ENCODE results near the gene MLXIP. TPM values are rescaled to one million over a fixed set of nuclear protein-coding genes. Genes with fewer than 3 reads are reported as not detected.

The MLXIP gene
- polyA plus RNA-seq, 2 donors = 8.2 to 18.0 TPM

- Histone ChIP-seq H3K36me3 (ENCODE audit: control insufficient read depth in 2 of 2, insufficient read depth in 2 of 2, low read length in 1 of 2) (no peaks in the 10 kb centered on the region), H3K27ac (ENCODE audit: low read depth in 2 of 2, low read length in 1 of 2) (no peak overlapping the region), H3K9me3 (ENCODE audit: control insufficient read depth in 2 of 2, insufficient read depth in 1 of 2, low read depth in 1 of 2, low read length in 1 of 2) (peaks cover 2 to 3% of the 10 kb centered on the region in 2 donors), H3K4me3 (ENCODE audit: low read depth in 1 of 2, low read length in 2 of 2) (no peak overlapping the region), H3K27me3 (ENCODE audit: control insufficient read depth in 1 of 2, insufficient read depth in 2 of 2, low read length in 2 of 2) (no peaks in the 10 kb centered on the region), H3K4me1 (ENCODE audit: control insufficient read depth in 2 of 2, insufficient read depth in 2 of 2, low read length in 1 of 2) (no peaks in the 10 kb centered on the region)
- 89 to 95% methylated on average over 4 of the region's 4 CpGs for WGBS, 2 donors
These were observed 116.8 kb downstream of the MLXIP start for GRCh38 chr12:122195405-122195804.

Other genes starting within 250 kb of the MLXIP start
- gene HPD, start 219.9 kb upstream of the MLXIP start, polyA plus RNA-seq = under 1 TPM; 0.29 to 0.31 TPM
- 10 to 100 TPM; 18.3 to 88.2 TPM for gene PSMD9, start 190.0 kb upstream of the MLXIP start, polyA plus RNA-seq
- gene CFAP251, start 160.2 kb upstream of the MLXIP start, polyA plus RNA-seq = under 1 TPM; 0.33 to 0.42 TPM
- gene BCL7A, start 56.9 kb upstream of the MLXIP start, polyA plus RNA-seq = 1 to 10 TPM; 1.0 to 2.1 TPM
- not detected for gene IL31, start 95.5 kb downstream of the MLXIP start, polyA plus RNA-seq
- under 1 TPM in 1 of 2 donors, not detected in 1; 0.21 TPM for gene LRRC43, start 104.4 kb downstream of the MLXIP start, polyA plus RNA-seq
- 1 to 10 TPM in 1 of 2 donors, under 1 TPM in 1; 0.62 to 1.4 TPM for gene B3GNT4, start 125.0 kb downstream of the MLXIP start, polyA plus RNA-seq
- 10 to 100 TPM; 17.9 to 31.1 TPM for gene DIABLO, start 147.3 kb downstream of the MLXIP start, polyA plus RNA-seq
- gene VPS33A, start 187.7 kb downstream of the MLXIP start, polyA plus RNA-seq = 1 to 10 TPM; 6.1 to 8.6 TPM

Data from esophagus (tissue), 2 donors.